B cell (primary cell): ENCODE measurements around the gene PLPP2. TPM values are rescaled to one million over a fixed set of nuclear protein-coding genes. Genes with fewer than 3 reads are reported as not detected.

Experiments used
- ATAC-seq: fragments of 200-7000 bp; cut with Tn5 transposase; one replicate; pipeline ENCODE4 v1.10.0; 2021; ENCODE audit warnings: low read depth, mild to moderate bottlenecking, moderate number of reproducible peaks, moderate library complexity
- CTCF ChIA-PET: fragments of 350-600 bp; sonication (Branson Sonifier 250); formaldehyde crosslinking; loops from one replicate; lab custom pipeline; 2021; ENCODE audit warnings: antibody characterized with exemption, inconsistent platforms; lab: Charles Lee
- POLR2A ChIA-PET: fragments of 350-600 bp; sonication (Branson Sonifier 250); formaldehyde crosslinking; loops from one replicate; lab custom pipeline; 2021; ENCODE audit warnings: antibody characterized with exemption; lab: Charles Lee
- DNase-seq: peaks from one replicate; pipeline ENCODE4 v3.0.0; 2013
- H2AFZ ChIP-seq: 2 replicates; pipeline ENCODE4 v1.6.1; 2012; ENCODE audit warnings: mild to moderate bottlenecking, low read depth, low read length; ENCODE audit not compliant: insufficient read depth, poor library complexity, severe bottlenecking
- H3K27ac ChIP-seq, 2 donors: 1 replicate in 1 of 2; 2 replicates in 1 of 2; pipeline ENCODE4 v1.5.1; 2012 to 2013; ENCODE audit warnings: low read length in 2 of 2, mild to moderate bottlenecking in 2 of 2, moderate library complexity in 1 of 2
- H3K27me3 ChIP-seq, 4 experiments: fragments of 200-600 bp in 1 of 4; sonication (generic) in 1 of 4; replicated peaks in 1 of 4; 1 replicate in 2 of 4; 2 replicates in 2 of 4; pipeline versions ENCODE4 v1.6.1 to v1.7.0; 2013 to 2016; ENCODE audit warnings: low read length in 3 of 4, mild to moderate bottlenecking in 2 of 4, mixed read lengths in 1 of 4, moderate library complexity in 1 of 4; ENCODE audit not compliant: insufficient read depth in 4 of 4, control insufficient read depth in 3 of 4; ENCODE audit errors: control extremely low read depth in 1 of 4
- H3K36me3 ChIP-seq, 2 experiments: replicated peaks in 1 of 2; 1 replicate in 1 of 2; 2 replicates in 1 of 2; pipeline versions ENCODE4 v1.6.1 to v1.7.1; 2013; ENCODE audit warnings: low read length in 1 of 2; ENCODE audit not compliant: insufficient read depth in 2 of 2, control insufficient read depth in 1 of 2; ENCODE audit errors: control extremely low read depth in 1 of 2, extremely low read depth in 1 of 2
- H3K4me1 ChIP-seq, 2 donors: fragments of 200-600 bp in 1 of 2; sonication (generic) in 1 of 2; 1 replicate in 1 of 2; 2 replicates in 1 of 2; pipeline versions ENCODE4 v1.5.1 to v1.6.1; 2013 to 2017; ENCODE audit warnings: low read length in 2 of 2; ENCODE audit not compliant: control insufficient read depth in 2 of 2, insufficient read depth in 2 of 2
- H3K4me2 ChIP-seq: replicated peaks from 2 replicates; pipeline ENCODE3; 2012; ENCODE audit warnings: mild to moderate bottlenecking, low read depth, low read length; ENCODE audit not compliant: poor library complexity, severe bottlenecking
- H3K4me3 ChIP-seq, 5 experiments: fragments of 200-600 bp in 1 of 5; sonication (generic) in 1 of 5; 1 replicate in 3 of 5; 2 replicates in 2 of 5; pipeline versions ENCODE4 v1.5.1 to v1.7.0; 2011 to 2016; ENCODE audit warnings: low read length in 4 of 5, mild to moderate bottlenecking in 4 of 5, low read depth in 2 of 5, control low read depth in 1 of 5, moderate library complexity in 1 of 5; ENCODE audit not compliant: insufficient read depth in 1 of 5; ENCODE audit errors: control extremely low read depth in 1 of 5, extremely low read depth in 1 of 5
- H3K79me2 ChIP-seq: fragments of 200-600 bp; sonication (generic); one replicate; pipeline ENCODE4 v1.6.0; 2016; ENCODE audit warnings: low read length; ENCODE audit not compliant: control insufficient read depth, insufficient read depth
- H3K9ac ChIP-seq: fragments of 200-600 bp; sonication (generic); 2 replicates; pipeline ENCODE4 v1.6.1; 2017; ENCODE audit warnings: mild to moderate bottlenecking, low read length, moderate library complexity
- H3K9me3 ChIP-seq, 3 donors: one replicate each; pipeline versions ENCODE4 v1.6.1 to v1.7.1; 2013; ENCODE audit warnings: low read length in 2 of 3; ENCODE audit not compliant: control insufficient read depth in 2 of 3, insufficient read depth in 1 of 3; ENCODE audit errors: control extremely low read depth in 1 of 3
- H4K20me1 ChIP-seq: 2 replicates; pipeline ENCODE4 v1.6.0; 2012; ENCODE audit warnings: mild to moderate bottlenecking, low read length; ENCODE audit not compliant: insufficient read depth, control insufficient read depth, poor library complexity, severe bottlenecking
- H3K27ac Mint-ChIP-seq: one replicate; pipeline ENCODE4 v1.8.0; 2021; ENCODE audit warnings: mixed read lengths
- H3K27me3 Mint-ChIP-seq: one replicate; pipeline ENCODE4 v1.8.0; 2021; ENCODE audit warnings: mixed read lengths
- H3K4me1 Mint-ChIP-seq: one replicate; pipeline ENCODE4 v1.8.0; 2021; ENCODE audit warnings: mixed read lengths
- H3K4me3 Mint-ChIP-seq: one replicate; pipeline ENCODE4 v1.8.0; 2021; ENCODE audit warnings: mixed read lengths
- H3K9me3 Mint-ChIP-seq: one replicate; pipeline ENCODE4 v1.8.0; 2022; ENCODE audit warnings: mixed read lengths; ENCODE audit not compliant: insufficient read depth
- CTCF ChIP-seq: fragments of 200-600 bp; IDR thresholded peaks from one replicate; pipeline ENCODE4 v1.8.0; 2022; ENCODE audit warnings: antibody characterized with exemption, mild to moderate bottlenecking
- EZH2 ChIP-seq: IDR thresholded peaks from 2 replicates; pipeline ENCODE4 v1.6.1; 2012; ENCODE audit warnings: borderline replicate concordance, low read depth, mild to moderate bottlenecking, moderate library complexity, low read length; ENCODE audit not compliant: insufficient read depth, poor library complexity, severe bottlenecking
- WGBS: methylation state at CpG from one replicate; pipeline ENCODE4 v1.1.5; 2013; ENCODE audit warnings: missing lambda C conversion rate; ENCODE audit not compliant: insufficient coverage; 5-methylcytosine and 5-hydroxymethylcytosine counted together
- intact Hi-C: fragments of 100-400 bp; cut with micrococcal nuclease; formaldehyde crosslinking; loops from one replicate; pipeline ENCODE4 v1.10.0; 2022
- polyA plus RNA-seq: library from polyadenylated mRNA; depleted of rRNA; stranded (reverse); fragments of >200 nt; gene quantifications from 2 replicates; pipeline ENCODE4 v1.2.3, GENCODE V29; 2012
- total RNA-seq, 2 donors: library from RNA; stranded (reverse); fragments of 120-200 nt in 1 of 2; gene quantifications; 1 replicate in 1 of 2; 2 replicates in 1 of 2; pipeline versions ENCODE4 v1.2.3 to v1.2.4, GENCODE V29; 2013 to 2022

The PLPP2 gene
- total and polyA plus RNA-seq, 2 donors (not counting 1 experiment from before 2014, with no cell fraction given), result 0.37 to 1.3 TPM

GRCh38 chr19:339262-339887, 48.2 kb upstream of the PLPP2 start:
- peaks cover 61% of the 10 kb centered on the region for H3K79me2 ChIP-seq

More at GRCh38 chr19:339262-339887, 48.2 kb upstream of the PLPP2 start:
- DNase-seq (no peak), ATAC-seq (no peak)
- 97% methylated on average over 10 of the region's 10 CpGs for WGBS
- no peak for TF ChIP-seq CTCF
- TF ChIP-seq EZH2, result no peak
- Histone ChIP-seq H3K36me3 (peaks cover 0 to 14% of the 10 kb centered on the region in 2 experiments), H3K9me3 (peaks cover 0 to 2% (median 0%) of the 10 kb centered on the region in 3 donors), H3K4me3 (no peak overlapping the region), H3K27ac (no peak overlapping the region), H2AFZ (no peak overlapping the region), H3K9ac (no peak overlapping the region), H4K20me1 (peaks cover 39% of the 10 kb centered on the region), H3K4me2 (no peak overlapping the region), H3K27me3 (no peaks in the 10 kb centered on the region), H3K4me1 (peaks cover 14 to 19% of the 10 kb centered on the region in 2 donors)
- no peak overlapping the region for H3K4me3 Mint-ChIP-seq
- H3K4me1 Mint-ChIP-seq, result peaks cover 46% of the 10 kb centered on the region
- H3K27ac Mint-ChIP-seq, result no peak overlapping the region
- no peaks in the 10 kb centered on the region for H3K27me3 Mint-ChIP-seq
- peaks cover 3% of the 10 kb centered on the region for H3K9me3 Mint-ChIP-seq
- intact Hi-C loops, result no loop called here
- POLR2A ChIA-PET, result no interaction called here
- CTCF ChIA-PET, result no interaction called here
